B cell (primary cell): ENCODE results near the gene NPHP4. TPM values are rescaled to one million over a fixed set of nuclear protein-coding genes. Genes with fewer than 3 reads are reported as not detected.

Experiments used
- ATAC-seq: fragments of 200-7000 bp; cut with Tn5 transposase; one replicate; pipeline ENCODE4 v1.10.0; 2021; ENCODE audit warnings: low read depth, mild to moderate bottlenecking, moderate number of reproducible peaks, moderate library complexity
- CTCF ChIA-PET: fragments of 350-600 bp; sonication (Branson Sonifier 250); formaldehyde crosslinking; loops from one replicate; lab custom pipeline; 2021; ENCODE audit warnings: antibody characterized with exemption, inconsistent platforms; lab: Charles Lee
- POLR2A ChIA-PET: fragments of 350-600 bp; sonication (Branson Sonifier 250); formaldehyde crosslinking; loops from one replicate; lab custom pipeline; 2021; ENCODE audit warnings: antibody characterized with exemption; lab: Charles Lee
- DNase-seq: peaks from one replicate; pipeline ENCODE4 v3.0.0; 2013
- H2AFZ ChIP-seq: 2 replicates; pipeline ENCODE4 v1.6.1; 2012; ENCODE audit warnings: mild to moderate bottlenecking, low read depth, low read length; ENCODE audit not compliant: insufficient read depth, poor library complexity, severe bottlenecking
- H3K27ac ChIP-seq, 2 donors: 1 replicate in 1 of 2; 2 replicates in 1 of 2; pipeline ENCODE4 v1.5.1; 2012 to 2013; ENCODE audit warnings: low read length in 2 of 2, mild to moderate bottlenecking in 2 of 2, moderate library complexity in 1 of 2
- H3K27me3 ChIP-seq, 4 experiments: fragments of 200-600 bp in 1 of 4; sonication (generic) in 1 of 4; replicated peaks in 1 of 4; 1 replicate in 2 of 4; 2 replicates in 2 of 4; pipeline versions ENCODE4 v1.6.1 to v1.7.0; 2013 to 2016; ENCODE audit warnings: low read length in 3 of 4, mild to moderate bottlenecking in 2 of 4, mixed read lengths in 1 of 4, moderate library complexity in 1 of 4; ENCODE audit not compliant: insufficient read depth in 4 of 4, control insufficient read depth in 3 of 4; ENCODE audit errors: control extremely low read depth in 1 of 4
- H3K36me3 ChIP-seq, 2 experiments: replicated peaks in 1 of 2; 1 replicate in 1 of 2; 2 replicates in 1 of 2; pipeline versions ENCODE4 v1.6.1 to v1.7.1; 2013; ENCODE audit warnings: low read length in 1 of 2; ENCODE audit not compliant: insufficient read depth in 2 of 2, control insufficient read depth in 1 of 2; ENCODE audit errors: control extremely low read depth in 1 of 2, extremely low read depth in 1 of 2
- H3K4me1 ChIP-seq, 2 donors: fragments of 200-600 bp in 1 of 2; sonication (generic) in 1 of 2; 1 replicate in 1 of 2; 2 replicates in 1 of 2; pipeline versions ENCODE4 v1.5.1 to v1.6.1; 2013 to 2017; ENCODE audit warnings: low read length in 2 of 2; ENCODE audit not compliant: control insufficient read depth in 2 of 2, insufficient read depth in 2 of 2
- H3K4me2 ChIP-seq: replicated peaks from 2 replicates; pipeline ENCODE3; 2012; ENCODE audit warnings: mild to moderate bottlenecking, low read depth, low read length; ENCODE audit not compliant: poor library complexity, severe bottlenecking
- H3K4me3 ChIP-seq, 5 experiments: fragments of 200-600 bp in 1 of 5; sonication (generic) in 1 of 5; 1 replicate in 3 of 5; 2 replicates in 2 of 5; pipeline versions ENCODE4 v1.5.1 to v1.7.0; 2011 to 2016; ENCODE audit warnings: low read length in 4 of 5, mild to moderate bottlenecking in 4 of 5, low read depth in 2 of 5, control low read depth in 1 of 5, moderate library complexity in 1 of 5; ENCODE audit not compliant: insufficient read depth in 1 of 5; ENCODE audit errors: control extremely low read depth in 1 of 5, extremely low read depth in 1 of 5
- H3K79me2 ChIP-seq: fragments of 200-600 bp; sonication (generic); one replicate; pipeline ENCODE4 v1.6.0; 2016; ENCODE audit warnings: low read length; ENCODE audit not compliant: control insufficient read depth, insufficient read depth
- H3K9ac ChIP-seq: fragments of 200-600 bp; sonication (generic); 2 replicates; pipeline ENCODE4 v1.6.1; 2017; ENCODE audit warnings: mild to moderate bottlenecking, low read length, moderate library complexity
- H3K9me3 ChIP-seq, 3 donors: one replicate each; pipeline versions ENCODE4 v1.6.1 to v1.7.1; 2013; ENCODE audit warnings: low read length in 2 of 3; ENCODE audit not compliant: control insufficient read depth in 2 of 3, insufficient read depth in 1 of 3; ENCODE audit errors: control extremely low read depth in 1 of 3
- H4K20me1 ChIP-seq: 2 replicates; pipeline ENCODE4 v1.6.0; 2012; ENCODE audit warnings: mild to moderate bottlenecking, low read length; ENCODE audit not compliant: insufficient read depth, control insufficient read depth, poor library complexity, severe bottlenecking
- H3K27ac Mint-ChIP-seq: one replicate; pipeline ENCODE4 v1.8.0; 2021; ENCODE audit warnings: mixed read lengths
- H3K27me3 Mint-ChIP-seq: one replicate; pipeline ENCODE4 v1.8.0; 2021; ENCODE audit warnings: mixed read lengths
- H3K4me1 Mint-ChIP-seq: one replicate; pipeline ENCODE4 v1.8.0; 2021; ENCODE audit warnings: mixed read lengths
- H3K4me3 Mint-ChIP-seq: one replicate; pipeline ENCODE4 v1.8.0; 2021; ENCODE audit warnings: mixed read lengths
- H3K9me3 Mint-ChIP-seq: one replicate; pipeline ENCODE4 v1.8.0; 2022; ENCODE audit warnings: mixed read lengths; ENCODE audit not compliant: insufficient read depth
- EZH2 ChIP-seq: IDR thresholded peaks from 2 replicates; pipeline ENCODE4 v1.6.1; 2012; ENCODE audit warnings: borderline replicate concordance, low read depth, mild to moderate bottlenecking, moderate library complexity, low read length; ENCODE audit not compliant: insufficient read depth, poor library complexity, severe bottlenecking
- WGBS: methylation state at CpG from one replicate; pipeline ENCODE4 v1.1.5; 2013; ENCODE audit warnings: missing lambda C conversion rate; ENCODE audit not compliant: insufficient coverage; 5-methylcytosine and 5-hydroxymethylcytosine counted together
- intact Hi-C: fragments of 100-400 bp; cut with micrococcal nuclease; formaldehyde crosslinking; loops from one replicate; pipeline ENCODE4 v1.10.0; 2022
- polyA plus RNA-seq: library from polyadenylated mRNA; depleted of rRNA; stranded (reverse); fragments of >200 nt; gene quantifications from 2 replicates; pipeline ENCODE4 v1.2.3, GENCODE V29; 2012
- total RNA-seq, 2 donors: library from RNA; stranded (reverse); fragments of 120-200 nt in 1 of 2; gene quantifications; 1 replicate in 1 of 2; 2 replicates in 1 of 2; pipeline versions ENCODE4 v1.2.3 to v1.2.4, GENCODE V29; 2013 to 2022
- TF ChIP-seq, protein P1 (sequence below): fragments of 200-600 bp; IDR thresholded peaks from one replicate; pipeline ENCODE4 v1.8.0; 2022; ENCODE audit warnings: antibody characterized with exemption, mild to moderate bottlenecking

Gene NPHP4
- total and polyA plus RNA-seq, 2 donors (not counting 1 experiment from before 2014, with no cell fraction given) = 6.5 to 14.8 TPM

DNA sequence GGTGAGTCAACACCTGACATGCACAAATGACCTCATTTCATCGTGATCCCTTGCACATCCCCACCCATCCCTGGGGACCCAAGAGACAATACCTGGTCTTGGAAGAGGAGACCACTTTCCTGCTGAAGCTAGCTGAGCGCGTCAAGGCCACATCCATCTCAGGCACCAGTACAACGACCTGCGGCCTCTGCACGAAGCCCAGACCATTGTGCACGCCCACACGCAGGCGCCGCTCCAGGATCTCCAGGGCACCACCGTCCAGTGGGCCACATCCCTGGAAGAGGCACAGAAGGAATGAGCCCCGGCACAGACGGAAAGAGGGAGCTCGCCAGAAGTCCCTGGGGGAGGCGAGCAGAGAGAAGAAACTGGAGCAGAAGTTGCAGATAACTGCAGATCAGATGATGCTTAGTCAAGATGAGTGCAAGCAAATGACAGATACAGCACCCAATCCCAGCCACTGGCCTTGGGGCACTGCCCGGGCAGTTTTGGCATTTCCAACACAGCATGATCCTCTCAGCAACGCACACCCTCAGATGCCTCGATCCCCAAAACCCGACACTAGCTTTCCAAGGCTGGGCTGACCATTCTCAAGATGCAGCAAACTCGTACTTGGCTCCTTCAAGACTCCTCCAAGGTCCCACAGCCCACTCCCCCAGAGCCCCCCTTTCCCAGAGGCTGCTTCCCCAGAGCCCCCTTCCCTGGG is 44.1 kb downstream of the NPHP4 start:
- H3K4me1 ChIP-seq = peaks cover 0 to 4% of the 10 kb centered on the region in 2 donors
- H3K4me3 ChIP-seq = no peak overlapping the region
- no peak overlapping the region for H3K27ac ChIP-seq
- no peaks in the 10 kb centered on the region for H3K27me3 ChIP-seq
- WGBS = 93% methylated on average over 20 of the region's 20 CpGs
- no peaks in the 10 kb centered on the region for H4K20me1 ChIP-seq
- no peaks in the 10 kb centered on the region for H3K4me1 Mint-ChIP-seq
- ATAC-seq = no peak
- POLR2A ChIA-PET = no interaction called here
- no peaks in the 10 kb centered on the region for H3K9me3 Mint-ChIP-seq
- H3K4me2 ChIP-seq = no peak overlapping the region
- H3K79me2 ChIP-seq = no peaks in the 10 kb centered on the region
- intact Hi-C loops = no loop called here
- H3K4me3 Mint-ChIP-seq = no peak overlapping the region
- DNase-seq = no peak
- H3K27ac Mint-ChIP-seq = no peak overlapping the region
- no peak overlapping the region for H3K9ac ChIP-seq
- H2AFZ ChIP-seq = no peak overlapping the region
- CTCF ChIA-PET = no interaction called here
- H3K9me3 ChIP-seq = no peaks in the 10 kb centered on the region
- TF ChIP-seq, protein P1, sequence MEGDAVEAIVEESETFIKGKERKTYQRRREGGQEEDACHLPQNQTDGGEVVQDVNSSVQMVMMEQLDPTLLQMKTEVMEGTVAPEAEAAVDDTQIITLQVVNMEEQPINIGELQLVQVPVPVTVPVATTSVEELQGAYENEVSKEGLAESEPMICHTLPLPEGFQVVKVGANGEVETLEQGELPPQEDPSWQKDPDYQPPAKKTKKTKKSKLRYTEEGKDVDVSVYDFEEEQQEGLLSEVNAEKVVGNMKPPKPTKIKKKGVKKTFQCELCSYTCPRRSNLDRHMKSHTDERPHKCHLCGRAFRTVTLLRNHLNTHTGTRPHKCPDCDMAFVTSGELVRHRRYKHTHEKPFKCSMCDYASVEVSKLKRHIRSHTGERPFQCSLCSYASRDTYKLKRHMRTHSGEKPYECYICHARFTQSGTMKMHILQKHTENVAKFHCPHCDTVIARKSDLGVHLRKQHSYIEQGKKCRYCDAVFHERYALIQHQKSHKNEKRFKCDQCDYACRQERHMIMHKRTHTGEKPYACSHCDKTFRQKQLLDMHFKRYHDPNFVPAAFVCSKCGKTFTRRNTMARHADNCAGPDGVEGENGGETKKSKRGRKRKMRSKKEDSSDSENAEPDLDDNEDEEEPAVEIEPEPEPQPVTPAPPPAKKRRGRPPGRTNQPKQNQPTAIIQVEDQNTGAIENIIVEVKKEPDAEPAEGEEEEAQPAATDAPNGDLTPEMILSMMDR = no peak
- no peak for TF ChIP-seq EZH2
- no peaks in the 10 kb centered on the region for H3K27me3 Mint-ChIP-seq
- H3K36me3 ChIP-seq = no peaks in the 10 kb centered on the region

DNA sequence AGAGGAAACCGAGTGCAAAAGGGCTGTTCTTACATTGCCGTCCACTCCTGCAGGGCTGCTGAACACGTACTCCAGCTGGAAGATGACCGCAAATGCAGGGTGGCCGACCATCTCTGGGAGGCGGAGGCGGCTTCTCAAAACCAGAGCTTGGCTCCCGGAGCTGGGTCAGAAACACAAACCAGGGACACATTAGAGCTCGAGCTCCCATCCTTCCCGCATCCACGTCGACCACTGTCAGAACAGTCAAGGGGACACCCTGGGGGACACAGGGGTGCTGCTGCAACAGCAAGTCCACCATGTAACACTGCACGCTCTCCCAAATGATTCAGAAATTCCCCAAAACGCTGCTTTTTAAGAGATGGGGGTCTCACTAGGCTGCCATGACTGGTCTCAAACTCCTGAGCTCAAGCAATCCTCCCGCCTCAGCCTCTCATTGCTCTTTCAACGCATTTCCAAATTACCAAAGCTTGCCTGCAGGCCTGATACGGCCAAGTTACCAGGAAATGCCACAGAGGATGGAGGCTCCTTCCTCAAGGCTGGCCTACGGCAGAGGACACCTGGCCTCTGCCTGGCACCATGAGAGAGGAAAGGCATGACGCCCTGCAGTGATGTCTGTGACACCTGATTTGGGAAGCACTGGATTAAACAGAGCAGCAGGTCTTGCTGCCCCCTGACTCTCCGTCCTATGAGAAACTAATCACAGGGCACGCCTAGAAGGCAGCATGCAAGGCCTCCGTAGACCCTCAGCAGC is 45.0 kb downstream of the NPHP4 start:
- H3K4me1 ChIP-seq = peaks cover 0 to 4% of the 10 kb centered on the region in 2 donors
- Mint-ChIP-seq H3K27me3 (no peaks in the 10 kb centered on the region), H3K4me1 (no peaks in the 10 kb centered on the region), H3K27ac (no peak overlapping the region), H3K9me3 (no peaks in the 10 kb centered on the region), H3K4me3 (no peak overlapping the region)
- no peak overlapping the region for H3K27ac ChIP-seq
- H3K9me3 ChIP-seq = no peaks in the 10 kb centered on the region
- no peaks in the 10 kb centered on the region for H3K27me3 ChIP-seq
- H4K20me1 ChIP-seq = no peaks in the 10 kb centered on the region
- DNase-seq (no peak), ATAC-seq (no peak)
- no peak overlapping the region for H2AFZ ChIP-seq
- no peak overlapping the region for H3K9ac ChIP-seq
- H3K79me2 ChIP-seq = no peaks in the 10 kb centered on the region
- H3K4me3 ChIP-seq = no peak overlapping the region
- no peak for TF ChIP-seq EZH2
- TF ChIP-seq, protein P1 = no peak
- WGBS = over 99% methylated on average over 19 of the region's 22 CpGs
- no peaks in the 10 kb centered on the region for H3K36me3 ChIP-seq
- intact Hi-C loops = no loop called here
- ChIA-PET POLR2A (no interaction called here), CTCF (no interaction called here)
- H3K4me2 ChIP-seq = no peak overlapping the region
